Measurements from ENCODE around the gene SLC44A1.

The SLC44A1 gene

DNA sequence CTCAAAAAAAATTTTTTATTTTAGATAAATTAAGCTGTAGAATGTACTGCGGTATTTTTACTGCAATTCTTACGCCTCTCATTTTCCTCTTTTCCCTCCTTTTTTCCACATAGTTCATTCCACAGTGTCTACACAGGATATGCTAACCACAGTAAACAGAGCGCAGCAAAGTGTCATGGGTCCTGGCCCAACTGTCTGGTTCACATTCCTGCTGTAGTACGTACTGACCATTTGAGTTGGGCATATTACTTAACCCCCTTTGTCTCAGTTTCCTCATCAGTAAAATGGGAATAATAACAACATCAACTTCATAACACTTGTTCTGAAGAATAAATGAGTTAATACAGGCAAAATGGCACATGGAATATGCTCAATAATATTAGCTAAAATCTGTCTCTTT lies 41.6 kb downstream of the SLC44A1 start:
- no peaks in the 10 kb centered on the region for H3K27me3 ChIP-seq (ENCODE audit: control insufficient read depth, insufficient read depth, low read length)
- H2AFZ ChIP-seq: no peak overlapping the region
- H3K36me3 ChIP-seq (ENCODE audit: control insufficient read depth, insufficient read depth, low read length): no peaks in the 10 kb centered on the region
- peaks cover 4% of the 10 kb centered on the region for H3K4me1 ChIP-seq
- no peak overlapping the region for H3K4me3 ChIP-seq (ENCODE audit: low read depth, low read length)
- no peaks in the 10 kb centered on the region for H3K9me3 ChIP-seq (ENCODE audit: control insufficient read depth, low read length)
- TF ChIP-seq, protein P1, sequence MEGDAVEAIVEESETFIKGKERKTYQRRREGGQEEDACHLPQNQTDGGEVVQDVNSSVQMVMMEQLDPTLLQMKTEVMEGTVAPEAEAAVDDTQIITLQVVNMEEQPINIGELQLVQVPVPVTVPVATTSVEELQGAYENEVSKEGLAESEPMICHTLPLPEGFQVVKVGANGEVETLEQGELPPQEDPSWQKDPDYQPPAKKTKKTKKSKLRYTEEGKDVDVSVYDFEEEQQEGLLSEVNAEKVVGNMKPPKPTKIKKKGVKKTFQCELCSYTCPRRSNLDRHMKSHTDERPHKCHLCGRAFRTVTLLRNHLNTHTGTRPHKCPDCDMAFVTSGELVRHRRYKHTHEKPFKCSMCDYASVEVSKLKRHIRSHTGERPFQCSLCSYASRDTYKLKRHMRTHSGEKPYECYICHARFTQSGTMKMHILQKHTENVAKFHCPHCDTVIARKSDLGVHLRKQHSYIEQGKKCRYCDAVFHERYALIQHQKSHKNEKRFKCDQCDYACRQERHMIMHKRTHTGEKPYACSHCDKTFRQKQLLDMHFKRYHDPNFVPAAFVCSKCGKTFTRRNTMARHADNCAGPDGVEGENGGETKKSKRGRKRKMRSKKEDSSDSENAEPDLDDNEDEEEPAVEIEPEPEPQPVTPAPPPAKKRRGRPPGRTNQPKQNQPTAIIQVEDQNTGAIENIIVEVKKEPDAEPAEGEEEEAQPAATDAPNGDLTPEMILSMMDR (IDR thresholded peaks at IDR 0.05): no peak
- no peak overlapping the region for H3K9ac ChIP-seq
- no peak overlapping the region for H3K4me2 ChIP-seq (ENCODE audit: low read length)
- H3K79me2 ChIP-seq: peaks cover 22% of the 10 kb centered on the region
- no peak overlapping the region for H3K27ac ChIP-seq

DNA sequence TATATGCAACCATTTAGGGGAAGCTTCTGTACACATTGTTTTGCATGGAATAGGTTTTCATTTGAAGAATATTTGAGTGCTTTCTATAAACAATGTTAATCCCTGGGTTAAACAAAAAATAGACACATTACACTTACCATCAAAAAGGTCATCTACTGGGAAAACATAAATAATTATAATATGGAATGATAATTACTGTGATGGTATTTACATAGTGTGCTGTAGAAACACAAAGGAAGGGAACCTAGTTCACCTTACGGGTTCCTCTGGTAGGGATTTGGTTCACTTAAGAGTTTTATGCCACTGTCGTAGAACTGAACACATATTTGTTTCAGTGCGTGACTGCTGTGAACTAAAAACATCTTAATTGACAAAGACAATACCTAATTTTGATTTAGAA lies 44.9 kb downstream of the SLC44A1 start:
- H2AFZ ChIP-seq: no peak overlapping the region
- H3K4me3 ChIP-seq (ENCODE audit: low read depth, low read length): no peak overlapping the region
- H3K9me3 ChIP-seq (ENCODE audit: control insufficient read depth, low read length): no peaks in the 10 kb centered on the region
- TF ChIP-seq, protein P1 (IDR thresholded peaks at IDR 0.05): no peak
- H3K79me2 ChIP-seq: peaks cover 9% of the 10 kb centered on the region
- no peaks in the 10 kb centered on the region for H3K36me3 ChIP-seq (ENCODE audit: control insufficient read depth, insufficient read depth, low read length)
- H3K9ac ChIP-seq: no peak overlapping the region
- no peak overlapping the region for H3K4me2 ChIP-seq (ENCODE audit: low read length)
- H3K27ac ChIP-seq: no peak overlapping the region
- peaks cover 12% of the 10 kb centered on the region for H3K4me1 ChIP-seq
- H3K27me3 ChIP-seq (ENCODE audit: control insufficient read depth, insufficient read depth, low read length): no peaks in the 10 kb centered on the region

DNA sequence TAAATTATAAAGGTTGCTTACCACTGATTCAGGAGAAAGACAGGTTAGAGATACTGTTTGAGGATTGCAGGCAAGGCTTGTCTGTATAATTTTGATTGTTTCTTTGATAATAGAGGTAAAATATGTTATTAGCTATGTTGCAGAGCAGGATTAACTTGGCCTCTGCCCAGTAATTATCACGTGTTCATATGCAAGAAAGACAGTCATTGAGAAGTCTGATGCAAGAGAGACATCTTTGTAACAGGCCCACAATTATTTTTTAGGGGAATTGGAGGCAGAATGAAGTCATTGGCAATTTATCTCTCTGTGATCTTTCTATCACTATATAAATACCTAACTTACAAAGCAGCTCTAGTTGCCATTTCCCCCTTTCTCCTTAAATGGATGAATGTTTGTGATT lies 46.0 kb downstream of the SLC44A1 start:
- no peak overlapping the region for H3K4me3 ChIP-seq (ENCODE audit: low read depth, low read length)
- H3K27ac ChIP-seq: no peak overlapping the region
- peak overlapping the region; percentile 19 for H3K4me2 ChIP-seq (ENCODE audit: low read length)

DNA sequence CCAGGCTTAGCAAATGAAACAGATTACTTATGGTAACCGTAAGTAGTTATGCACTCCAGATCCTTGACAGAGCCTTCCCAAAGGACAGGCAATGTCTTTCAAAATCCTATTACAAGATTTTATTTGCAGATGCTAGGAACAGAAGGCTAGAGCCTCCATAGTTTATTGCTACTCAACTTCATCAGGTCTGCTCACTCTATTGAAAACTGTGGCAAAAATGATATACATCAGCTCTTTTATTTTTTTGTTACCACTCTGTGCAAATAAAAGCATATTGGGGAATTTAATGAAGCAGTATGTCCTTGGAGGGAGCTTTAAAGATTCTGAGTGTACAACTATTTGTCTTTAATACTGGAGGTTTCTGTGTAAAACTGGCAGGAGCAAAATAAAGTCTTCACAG lies 46.5 kb downstream of the SLC44A1 start:
- Histone ChIP-seq H3K9me3 (ENCODE audit: control insufficient read depth, low read length) (no peaks in the 10 kb centered on the region), H3K4me2 (ENCODE audit: low read length) (peak overlapping the region; percentile 19), H3K27ac (no peak overlapping the region), H3K4me1 (peaks cover 12% of the 10 kb centered on the region), H2AFZ (no peak overlapping the region), H3K4me3 (ENCODE audit: low read depth, low read length) (no peak overlapping the region), H3K79me2 (peaks cover 9% of the 10 kb centered on the region), H3K9ac (no peak overlapping the region), H3K36me3 (ENCODE audit: control insufficient read depth, insufficient read depth, low read length) (no peaks in the 10 kb centered on the region), H3K27me3 (ENCODE audit: control insufficient read depth, insufficient read depth, low read length) (no peaks in the 10 kb centered on the region)
- TF ChIP-seq, protein P1 (IDR thresholded peaks at IDR 0.05): no peak

More for the DNA sequence above, 46.0 kb downstream of the SLC44A1 start:
- Histone ChIP-seq H3K36me3 (ENCODE audit: control insufficient read depth, insufficient read depth, low read length) (no peaks in the 10 kb centered on the region), H3K9ac (no peak overlapping the region), H3K4me1 (peaks cover 12% of the 10 kb centered on the region), H3K79me2 (peaks cover 9% of the 10 kb centered on the region), H2AFZ (no peak overlapping the region), H3K9me3 (ENCODE audit: control insufficient read depth, low read length) (no peaks in the 10 kb centered on the region), H3K27me3 (ENCODE audit: control insufficient read depth, insufficient read depth, low read length) (no peaks in the 10 kb centered on the region)
- TF ChIP-seq, protein P1 (IDR thresholded peaks at IDR 0.05): no peak

DNA sequence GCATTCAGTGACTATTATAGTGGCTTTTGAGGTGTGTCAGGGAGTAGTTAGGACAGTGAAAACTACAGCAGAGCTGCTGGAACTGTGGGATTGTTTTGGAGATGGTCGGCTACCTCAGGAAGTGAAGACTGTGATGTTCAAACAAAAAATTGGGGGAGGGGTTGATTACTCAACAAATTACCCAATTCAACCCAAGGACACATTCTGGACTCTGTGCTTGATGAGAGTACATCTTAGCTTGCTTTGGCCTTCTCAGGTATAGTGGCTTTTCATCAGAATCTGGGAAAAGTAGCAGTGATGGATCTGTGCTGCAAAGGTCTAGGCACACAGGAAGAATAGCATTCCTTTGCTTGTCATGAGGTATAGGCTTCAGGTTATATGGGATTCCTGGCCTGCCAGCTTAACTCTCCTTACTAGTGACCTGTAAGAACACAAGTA lies 47.0 kb downstream of the SLC44A1 start:
- no peak overlapping the region for H3K9ac ChIP-seq
- H2AFZ ChIP-seq: no peak overlapping the region
- no peak overlapping the region for H3K27ac ChIP-seq
- H3K36me3 ChIP-seq (ENCODE audit: control insufficient read depth, insufficient read depth, low read length): no peaks in the 10 kb centered on the region
- peaks cover 12% of the 10 kb centered on the region for H3K4me1 ChIP-seq
- no peak overlapping the region for H3K4me3 ChIP-seq (ENCODE audit: low read depth, low read length)
- no peak overlapping the region for H3K4me2 ChIP-seq (ENCODE audit: low read length)
- H3K27me3 ChIP-seq (ENCODE audit: control insufficient read depth, insufficient read depth, low read length): no peaks in the 10 kb centered on the region
- no peaks in the 10 kb centered on the region for H3K9me3 ChIP-seq (ENCODE audit: control insufficient read depth, low read length)
- peaks cover 9% of the 10 kb centered on the region for H3K79me2 ChIP-seq
- TF ChIP-seq, protein P1 (IDR thresholded peaks at IDR 0.05): no peak

Measured in parathyroid adenoma (tissue), 2 donors.